Gastrocnemius medialis (tissue), 4 donors: Measurements from ENCODE around the gene FBLN2. TPM values are rescaled to one million over a fixed set of nuclear protein-coding genes. Genes with fewer than 3 reads are reported as not detected.

Experiments
- ATAC-seq, 2 donors: fragments of 150-250 bp; one replicate each; pipeline ENCODE4 v1.9.1; 2016
- DNase-seq, 2 donors: peaks; one replicate each; pipeline ENCODE4 v3.0.0-alpha.2; 2019
- H3K27ac ChIP-seq, 4 donors: fragments of 200-600 bp; sonication (generic); 1 replicate in 1 of 4; 2 replicates in 3 of 4; pipeline ENCODE4 v1.5.1; 2016 to 2018; ENCODE audit warnings: mild to moderate bottlenecking in 2 of 4, moderate library complexity in 1 of 4
- H3K27me3 ChIP-seq, 3 donors: fragments of 200-600 bp; sonication (generic) in 2 of 3; 1 replicate in 1 of 3; 2 replicates in 2 of 3; pipeline versions ENCODE4 v1.5.1 to v1.6.0; 2016 to 2019; ENCODE audit warnings: mild to moderate bottlenecking in 1 of 3, moderate library complexity in 1 of 3
- H3K36me3 ChIP-seq, 2 donors: fragments of 200-600 bp; sonication (generic) in 1 of 2; one replicate each; pipeline ENCODE4 v1.5.1; 2017 to 2018
- H3K4me1 ChIP-seq, 2 donors: fragments of 200-600 bp; sonication (generic) in 1 of 2; one replicate each; pipeline ENCODE4 v1.5.1; 2016 to 2017; ENCODE audit warnings: mild to moderate bottlenecking in 2 of 2
- H3K4me3 ChIP-seq, 4 donors: fragments of 200-600 bp; sonication (generic) in 3 of 4; 1 replicate in 1 of 4; 2 replicates in 3 of 4; pipeline ENCODE4 v1.5.1; 2016 to 2019; ENCODE audit warnings: mild to moderate bottlenecking in 2 of 4
- H3K9me3 ChIP-seq, 3 donors: fragments of 200-600 bp; sonication (generic) in 2 of 3; 1 replicate in 1 of 3; 2 replicates in 2 of 3; pipeline ENCODE4 v1.5.1; 2016 to 2019
- CTCF ChIP-seq, 5 experiments: fragments of 450-650 bp in 3 of 5; fragments of 200-600 bp in 2 of 5; sonication (generic) in 2 of 5; IDR thresholded peaks in 4 of 5; conservative IDR thresholded peaks in 1 of 5; 1 replicate in 4 of 5; 2 replicates in 1 of 5; pipeline ENCODE4 v1.5.1; 2016 to 2019; ENCODE audit warnings: antibody characterized with exemption in 5 of 5, mild to moderate bottlenecking in 3 of 5, moderate library complexity in 3 of 5
- POLR2A ChIP-seq, 2 donors: fragments of 450-650 bp; IDR thresholded peaks; one replicate each; pipeline ENCODE4 v1.6.1; 2017; ENCODE audit warnings: antibody characterized with exemption in 2 of 2, mild to moderate bottlenecking in 2 of 2, moderate library complexity in 2 of 2
- in situ Hi-C, 4 donors: fragments of 200-750 bp; cut with MboI; loops; one replicate each; pipeline versions ENCODE4 v1.15.0 to v1.8.0; 2017; ENCODE audit warnings: low sequenced_read_pairs in 4 of 4
- intact Hi-C: fragments of 100-400 bp; cut with DNase I; formaldehyde crosslinking; loops from one replicate; pipeline ENCODE4 v1.15.1; 2023; ENCODE audit warnings: low total_unique reads
- total RNA-seq, 4 donors: library from RNA; depleted of rRNA; stranded (reverse); fragments of >200 nt; gene quantifications; one replicate each; pipeline versions ENCODE4 v1.1.0 to v1.2.3, GENCODE V29; 2016

FBLN2 gene
- total RNA-seq, 4 donors from 2014 or later = 28.9 to 45.7 (median 34.0) TPM

DNA sequence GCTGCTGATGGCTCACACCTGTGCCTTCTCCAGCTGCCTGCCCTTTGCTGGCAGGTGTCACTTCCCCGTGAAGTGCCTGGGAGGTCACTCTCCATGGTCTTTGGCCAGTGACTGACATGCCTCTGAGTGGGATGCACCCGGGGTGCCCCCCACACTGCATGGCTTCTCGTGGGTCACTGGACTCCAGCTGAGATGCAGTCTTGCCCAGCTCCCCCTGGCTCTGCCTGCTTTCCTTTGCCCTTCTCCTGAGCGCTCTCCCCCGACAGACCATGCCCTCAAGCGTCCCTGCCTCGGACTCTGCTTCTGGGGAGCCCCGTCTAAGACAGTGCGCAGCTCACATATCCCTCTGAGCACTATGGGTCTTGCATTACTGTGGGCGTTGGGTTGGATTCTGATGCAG, 14.4 kb downstream of the FBLN2 start:
- no peak for TF ChIP-seq POLR2A (IDR thresholded peaks at IDR 0.05)
- TF ChIP-seq CTCF (IDR thresholded peaks at IDR 0.05 in 4 of 5, conservative IDR thresholded peaks at IDR 0.05 in 1 of 5) = no peak
- no peaks in the 10 kb centered on the region for H3K36me3 ChIP-seq
- DNase-seq (no peak), ATAC-seq (no peak)
- H3K27ac ChIP-seq = no peak overlapping the region
- H3K27me3 ChIP-seq = no peaks in the 10 kb centered on the region
- no peaks in the 10 kb centered on the region for H3K4me1 ChIP-seq
- in situ Hi-C loops (no loop called here), intact Hi-C loops (no loop called here)
- H3K9me3 ChIP-seq = no peaks in the 10 kb centered on the region
- no peak overlapping the region for H3K4me3 ChIP-seq

- Histone ChIP-seq H3K4me1 (no peaks in the 10 kb centered on the region), H3K27me3 (no peaks in the 10 kb centered on the region), H3K36me3 (no peaks in the 10 kb centered on the region), H3K4me3 (no peak overlapping the region), H3K27ac (no peak overlapping the region), H3K9me3 (no peaks in the 10 kb centered on the region)
- no peak for TF ChIP-seq CTCF (IDR thresholded peaks at IDR 0.05 in 4 of 5, conservative IDR thresholded peaks at IDR 0.05 in 1 of 5)
- no peak for TF ChIP-seq POLR2A (IDR thresholded peaks at IDR 0.05)
- intact Hi-C loops = no loop called here
- no peak for DNase-seq
- in situ Hi-C loops = no loop called here
- no peak for ATAC-seq
These were observed 15.0 kb downstream of the FBLN2 start for GRCh38 chr3:13563911-13564310.

- no peaks in the 10 kb centered on the region for H3K4me1 ChIP-seq
- H3K9me3 ChIP-seq = no peaks in the 10 kb centered on the region
- H3K27me3 ChIP-seq = no peaks in the 10 kb centered on the region
- H3K36me3 ChIP-seq = no peaks in the 10 kb centered on the region
- no peak overlapping the region for H3K4me3 ChIP-seq
- no peak for DNase-seq
- intact Hi-C loops = no loop called here
- in situ Hi-C loops = no loop called here
- no peak overlapping the region for H3K27ac ChIP-seq
- ATAC-seq = no peak
- TF ChIP-seq CTCF (IDR thresholded peaks at IDR 0.05 in 4 of 5, conservative IDR thresholded peaks at IDR 0.05 in 1 of 5) (no peak), POLR2A (IDR thresholded peaks at IDR 0.05) (no peak)
These were observed 16.0 kb downstream of the FBLN2 start for GRCh38 chr3:13564751-13565560.

DNA sequence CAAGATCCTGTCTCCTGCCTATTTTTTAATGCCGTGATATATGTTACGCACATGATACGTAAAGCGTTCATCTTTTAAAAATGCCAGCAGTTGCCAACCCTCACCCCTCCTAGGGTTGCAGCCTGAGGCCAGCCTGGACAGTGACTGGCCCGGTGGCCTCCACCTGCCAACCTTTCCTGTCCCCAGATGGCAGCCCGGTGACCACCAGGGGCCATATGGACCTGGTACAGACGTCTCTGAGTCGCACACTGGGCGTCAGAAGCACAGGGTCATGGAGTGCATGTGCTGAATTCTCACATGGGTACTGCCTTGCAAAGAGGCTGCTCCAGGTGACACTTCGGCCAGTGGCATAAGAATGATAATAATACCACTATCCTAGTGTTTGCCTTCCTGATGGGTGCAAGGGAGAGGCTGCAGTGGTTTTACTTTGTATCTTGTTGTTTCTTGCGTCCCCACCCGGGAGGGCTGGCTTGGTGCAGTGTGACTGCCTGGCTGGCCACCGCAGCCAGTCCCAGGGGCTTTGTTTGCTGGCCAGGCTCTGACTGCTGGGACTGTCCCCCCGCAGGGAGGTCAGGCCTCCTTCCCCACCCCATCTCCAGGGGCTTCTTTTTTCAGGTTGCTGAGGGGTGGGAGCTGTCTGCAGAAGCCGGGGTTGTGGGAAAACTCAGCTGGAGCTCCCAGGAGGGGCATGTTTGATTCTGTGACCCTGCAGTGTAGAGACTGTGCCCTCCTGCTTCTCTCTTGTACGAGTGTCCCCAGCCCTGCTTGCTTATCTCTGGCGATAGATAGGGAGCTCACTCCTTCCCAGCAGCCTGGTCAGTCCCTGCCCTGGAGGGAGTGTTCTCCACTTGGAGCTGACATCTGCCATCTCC, 16.9 kb downstream of the FBLN2 start:
- in situ Hi-C loops (no loop called here), intact Hi-C loops (no loop called here)
- no peaks in the 10 kb centered on the region for H3K9me3 ChIP-seq
- no peaks in the 10 kb centered on the region for H3K27me3 ChIP-seq
- ATAC-seq = no peak
- no peak overlapping the region for H3K27ac ChIP-seq
- no peaks in the 10 kb centered on the region for H3K4me1 ChIP-seq
- no peak for TF ChIP-seq POLR2A (IDR thresholded peaks at IDR 0.05)
- TF ChIP-seq CTCF (IDR thresholded peaks at IDR 0.05 in 4 of 5, conservative IDR thresholded peaks at IDR 0.05 in 1 of 5) = no peak
- DNase-seq = no peak
- no peak overlapping the region for H3K4me3 ChIP-seq
- no peaks in the 10 kb centered on the region for H3K36me3 ChIP-seq
